Stimulated activated CD4-positive, alpha-beta T cell treated with anti-CD3 and anti-CD28 coated beads, Interleukin-15, amount 100 ng/mL, for 1 hour (primary cell): Measurements from ENCODE around the gene RELB.

Source experiments
- DNase-seq, 2 donors: peaks; one replicate each; pipeline ENCODE4 v3.0.0-alpha.2; 2020; ENCODE audit warnings: low read depth in 1 of 2, low spot score in 1 of 2

Gene RELB

DNA sequence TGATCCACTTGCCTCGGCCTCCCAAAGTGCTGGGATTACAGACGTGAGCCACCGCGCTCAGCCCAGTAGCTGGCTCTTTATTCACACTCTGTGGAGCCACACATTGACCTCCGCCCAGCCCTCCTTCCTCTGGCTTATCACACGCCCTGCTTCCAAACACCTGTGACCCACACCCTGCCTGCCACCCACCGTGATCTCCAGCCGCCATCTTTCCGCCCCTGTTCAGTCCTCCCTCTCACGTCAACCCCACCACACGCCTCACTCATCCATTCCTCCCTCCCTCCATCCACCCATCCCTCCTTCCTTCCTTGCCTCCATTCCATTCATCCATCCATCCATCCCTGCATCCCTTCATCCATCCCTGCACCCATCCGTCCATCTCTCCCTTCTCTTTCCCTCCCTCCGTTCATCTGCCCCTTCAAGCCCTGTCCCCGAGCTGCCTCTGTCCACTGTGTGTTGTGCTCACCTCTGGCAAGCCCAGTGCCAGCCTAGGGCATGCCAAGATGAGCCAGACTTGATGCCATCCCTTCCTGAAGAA, 57.4 kb downstream of the RELB start:
- DNase-seq: no peak

GRCh38 chr19:45059258-45059965, 58.1 kb downstream of the RELB start:
- DNase-seq: peak; percentile 62 to 70

GRCh38 chr19:45061965-45062364, 60.7 kb downstream of the RELB start:
- no peak for DNase-seq

GRCh38 chr19:45063851-45064801, 62.9 kb downstream of the RELB start:
- DNase-seq: no peak

DNA sequence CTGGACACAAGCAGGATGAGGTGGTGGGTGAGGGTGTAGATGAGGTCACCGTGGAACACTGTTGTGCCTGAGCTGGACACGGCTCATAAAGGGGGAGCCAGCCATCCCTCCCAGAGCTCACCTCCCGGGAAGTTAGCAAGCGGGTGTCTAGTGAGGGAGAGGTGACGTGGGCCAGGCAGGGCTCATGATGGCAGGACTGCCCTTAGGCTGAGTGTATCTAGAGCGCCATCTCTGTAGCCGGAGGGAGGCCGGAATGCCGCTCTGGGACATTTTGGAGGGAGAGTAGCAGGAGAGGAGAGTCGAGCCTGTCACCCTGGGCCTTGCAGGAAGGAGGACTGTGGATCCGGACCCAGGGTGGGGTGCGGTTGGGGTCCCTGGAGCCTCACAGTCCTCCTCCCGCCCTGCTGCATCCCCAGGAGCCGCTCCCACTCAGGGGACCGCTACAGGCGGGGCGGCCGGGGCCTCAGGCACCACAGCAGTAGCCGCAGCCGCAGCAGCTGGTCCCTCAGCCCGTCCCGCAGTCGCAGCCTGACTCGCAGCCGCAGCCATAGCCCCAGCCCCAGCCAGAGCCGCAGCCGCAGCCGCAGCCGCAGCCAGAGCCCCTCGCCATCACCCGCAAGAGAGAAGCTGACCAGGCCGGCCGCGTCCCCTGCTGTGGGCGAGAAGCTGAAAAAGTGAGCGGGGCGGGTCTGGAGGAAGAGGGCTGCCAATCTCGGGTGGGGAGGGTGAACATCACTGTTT, 65.8 kb downstream of the RELB start:
- DNase-seq: no peak

DNA sequence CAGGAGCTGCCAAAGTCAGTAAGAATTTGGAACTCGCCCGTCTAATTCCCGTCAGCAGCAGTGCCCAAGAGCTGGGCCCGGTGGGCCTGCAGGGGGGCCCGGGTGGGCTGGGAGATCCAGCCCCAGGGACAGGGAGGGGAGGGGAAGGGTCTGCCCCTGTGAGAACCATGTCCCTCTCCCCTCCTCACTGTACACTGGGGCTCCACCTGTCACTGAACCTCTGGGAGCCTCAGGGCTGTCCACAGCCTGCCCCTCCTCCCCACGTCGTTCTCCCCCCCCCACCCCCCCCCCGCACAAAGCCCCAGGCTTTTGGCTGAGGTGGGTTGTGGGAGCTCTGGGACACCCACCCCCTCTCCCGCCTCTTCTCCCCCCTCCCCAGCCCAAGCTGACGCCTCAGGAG, 66.8 kb downstream of the RELB start:
- DNase-seq: no peak

DNA sequence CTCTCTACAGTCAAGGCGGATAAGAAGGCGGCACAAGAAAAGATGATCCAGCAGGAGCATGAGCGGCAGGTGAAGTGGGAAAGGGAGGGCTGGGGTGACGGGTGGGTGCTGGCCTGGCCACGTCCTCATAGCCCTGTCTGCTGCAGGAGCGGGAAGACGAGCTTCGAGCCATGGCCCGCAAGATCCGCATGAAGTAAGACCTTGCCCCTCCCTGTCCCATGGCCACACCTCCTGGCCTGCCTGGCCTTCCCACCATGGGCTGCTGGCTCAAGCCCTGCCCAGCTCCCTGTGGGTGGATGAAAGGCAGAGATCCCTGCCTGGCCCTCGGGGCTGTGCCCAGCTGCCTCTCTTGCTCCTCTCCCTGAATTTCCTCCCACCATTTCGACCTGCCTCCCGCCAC, 67.8 kb downstream of the RELB start:
- no peak for DNase-seq

DNA sequence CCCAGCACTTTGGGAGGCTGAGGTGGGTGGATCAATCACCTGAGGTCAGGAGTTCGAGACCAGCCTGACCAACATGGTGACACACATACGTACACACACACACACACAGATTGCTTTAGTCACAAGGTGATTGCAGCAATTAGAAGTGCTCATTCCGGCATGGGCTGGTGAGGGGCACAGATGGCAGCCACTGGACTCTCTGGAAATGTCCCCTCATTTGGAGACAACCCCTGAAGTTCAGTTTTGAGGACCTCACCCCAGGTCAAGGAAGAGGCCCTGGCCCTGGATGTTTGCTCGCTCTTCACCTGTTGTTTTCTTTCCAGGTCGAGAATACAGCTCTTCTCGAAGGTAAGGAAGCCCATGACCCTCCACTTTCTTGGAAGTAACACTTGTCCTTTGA, 69.0 kb downstream of the RELB start:
- no peak for DNase-seq

- DNase-seq: no peak
Observed at GRCh38 chr19:45070861-45071544, 69.7 kb downstream of the RELB start.

DNA sequence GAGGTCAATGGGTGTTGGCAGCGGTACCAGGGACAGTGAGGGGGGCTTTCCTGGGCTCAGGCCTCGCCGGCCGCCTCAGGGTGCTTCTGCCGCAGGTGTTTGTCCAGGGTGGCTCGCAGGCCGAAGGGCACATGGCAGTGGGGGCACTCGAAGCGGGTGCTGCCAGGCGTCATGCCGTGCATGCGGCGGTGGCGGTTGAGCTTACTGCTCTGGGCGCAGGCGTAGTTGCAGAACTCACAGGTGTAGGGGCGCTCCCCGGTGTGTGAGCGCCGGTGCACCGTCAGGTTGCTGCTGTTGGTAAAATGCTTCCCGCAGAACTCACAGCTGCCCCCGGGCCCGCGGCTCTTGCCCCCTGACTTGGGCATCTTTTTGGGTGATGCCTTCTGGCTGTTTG, 70.3 kb downstream of the RELB start:
- DNase-seq: no peak

- no peak for DNase-seq
Observed at GRCh38 chr19:45071969-45072790, 70.9 kb downstream of the RELB start.

DNA sequence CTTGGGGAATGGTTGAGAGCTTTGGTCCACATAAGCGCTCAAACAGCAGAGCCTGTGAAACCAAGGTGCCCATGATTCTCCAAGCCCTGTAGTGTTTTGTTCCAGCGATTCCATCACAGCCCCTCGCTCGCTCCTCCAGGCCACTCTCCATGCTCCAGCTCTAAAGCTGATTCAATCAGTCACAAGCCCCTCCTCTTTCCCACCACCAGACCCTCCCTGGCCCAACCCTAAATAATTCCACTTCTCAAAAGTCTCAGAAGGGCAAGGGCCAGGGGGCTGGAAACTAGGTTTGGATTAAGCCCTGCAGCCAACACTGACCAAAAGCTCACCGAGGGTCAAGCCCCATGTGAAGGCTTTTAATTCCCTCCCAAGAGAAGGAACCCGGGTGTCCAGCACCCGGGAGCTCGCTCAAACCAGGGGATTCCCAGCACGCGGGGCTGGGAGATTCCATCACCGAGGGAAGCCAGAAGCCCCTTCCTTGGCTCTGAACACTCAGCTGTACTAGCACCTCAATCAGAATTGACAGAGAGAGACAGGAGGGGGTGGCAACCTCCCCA, 73.6 kb downstream of the RELB start:
- no peak for DNase-seq

DNA sequence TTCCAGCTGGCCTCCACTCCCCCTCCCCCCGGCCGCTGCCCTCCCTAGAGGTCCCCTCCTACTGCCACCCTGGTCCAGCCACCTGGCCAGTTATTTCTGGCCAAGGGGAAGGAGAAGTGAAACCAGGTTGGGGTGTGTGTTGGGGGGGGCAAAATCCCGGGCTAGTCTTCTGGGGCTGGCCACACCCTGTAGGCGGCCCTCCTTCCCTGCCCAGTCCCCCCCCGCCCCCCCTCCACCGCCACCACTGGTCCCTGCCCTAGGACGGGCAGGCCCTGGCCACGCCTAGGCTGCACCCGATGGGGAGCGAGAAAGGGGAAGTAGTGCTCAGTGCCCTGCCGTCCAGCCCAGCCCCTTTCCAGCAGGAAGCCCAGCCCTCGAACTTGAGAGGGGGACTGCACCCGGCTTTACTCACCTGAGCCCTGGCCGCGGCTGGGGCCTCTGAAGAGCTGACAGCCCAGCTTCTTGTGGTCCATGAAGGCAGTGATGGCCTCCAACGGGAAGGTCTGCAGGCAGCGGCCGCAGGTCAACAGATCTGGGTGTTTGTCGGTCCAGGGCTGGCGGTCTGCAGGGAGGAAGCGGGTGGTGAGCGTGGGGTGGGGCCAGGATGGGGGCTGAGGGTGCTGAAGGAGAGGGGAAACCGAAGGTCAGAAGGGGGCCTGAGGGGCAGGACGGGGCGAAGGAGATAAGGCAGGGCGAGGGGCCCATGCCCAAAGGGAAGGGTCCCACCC, 74.2 kb downstream of the RELB start:
- no peak for DNase-seq

- DNase-seq: peak; percentile 49 to 79
Observed at GRCh38 chr19:45076029-45076850, 75.0 kb downstream of the RELB start, which contains the start of gene ZNF296. Gene ZNF296, minus strand, starts transcription at chr19:45076478. Its CDS starts 105 bp downstream, at chr19:45076373.

DNA sequence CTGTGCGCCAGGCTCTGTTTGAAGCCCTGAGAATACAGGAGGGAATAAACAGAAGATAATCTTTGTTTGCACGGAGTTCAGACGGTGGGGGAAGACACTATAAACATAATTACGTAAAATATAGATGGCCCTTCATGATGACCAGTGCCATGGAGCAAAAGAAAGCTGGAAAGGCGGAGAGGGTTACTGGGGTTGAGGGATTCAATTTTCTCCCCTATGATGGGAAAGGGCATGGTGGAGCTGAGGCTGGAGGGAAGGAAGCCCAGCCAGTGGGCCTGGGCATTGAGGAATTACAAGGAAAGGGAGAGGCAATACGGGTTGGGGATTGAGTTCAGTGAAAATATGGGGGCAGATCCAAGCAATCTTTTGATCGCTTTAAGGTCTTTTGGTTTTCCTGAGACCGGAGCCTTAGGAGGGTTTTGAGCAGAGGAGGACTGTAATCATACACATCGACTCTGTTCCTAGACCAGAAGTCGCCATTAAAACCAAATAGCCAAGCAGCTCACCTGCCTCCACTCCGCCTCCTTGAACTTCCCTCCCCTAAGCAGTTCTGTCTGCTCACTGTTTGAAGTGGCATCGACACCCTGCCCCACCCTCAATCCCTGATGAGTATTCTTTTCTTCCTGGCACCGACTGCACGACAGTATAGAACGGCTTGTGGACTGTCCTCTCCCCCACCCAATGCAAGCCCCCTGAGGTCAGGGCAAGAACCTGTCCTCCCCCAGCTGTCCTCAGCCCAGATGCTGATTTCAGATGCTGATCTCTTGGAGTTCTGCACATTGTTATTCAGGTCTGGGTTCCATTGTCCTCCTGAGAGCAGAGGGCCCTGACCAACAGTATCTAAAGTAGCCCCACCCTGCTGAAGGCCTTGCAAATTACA, 75.8 kb downstream of the RELB start:
- no peak for DNase-seq

GRCh38 chr19:45078390-45079062, 77.3 kb downstream of the RELB start:
- DNase-seq: no peak
